Measurements from ENCODE around the gene TRNT1. TPM values are rescaled to one million over a fixed set of nuclear protein-coding genes. Genes with fewer than 3 reads are reported as not detected.

The TRNT1 gene
- total and polyA plus RNA-seq, 2 experiments from 2014 or later: 33.9 to 36.4 TPM

- H3K4me1 ChIP-seq (ENCODE audit: insufficient read depth): no peaks in the 10 kb centered on the region
- peaks cover 42% of the 10 kb centered on the region for H3K36me3 ChIP-seq (ENCODE audit: insufficient read depth)
- no peak overlapping the region for H3K27ac ChIP-seq (ENCODE audit: low read depth)
- no peak overlapping the region for H3K27ac Mint-ChIP-seq
- H3K36me3 Mint-ChIP-seq (ENCODE audit: low read depth): peaks cover 57% of the 10 kb centered on the region
- no peak overlapping the region for H3K4me3 ChIP-seq
- H3K9me3 Mint-ChIP-seq: no peaks in the 10 kb centered on the region
- H4K20me1 ChIP-seq (replicated peaks; ENCODE audit: insufficient read depth): peaks cover 8% of the 10 kb centered on the region
- no peaks in the 10 kb centered on the region for H3K27me3 Mint-ChIP-seq (ENCODE audit: insufficient read depth, low read depth, poor library complexity)
- H3K79me2 ChIP-seq (replicated peaks; ENCODE audit: insufficient read depth): no peaks in the 10 kb centered on the region
- H3K9me2 ChIP-seq (ENCODE audit: insufficient read depth): no peaks in the 10 kb centered on the region
- no peak overlapping the region for H3K4me3 Mint-ChIP-seq
- TF ChIP-seq POLR2AphosphoS5 (IDR thresholded peaks at IDR 0.05; ENCODE audit: low read depth) (no peak), ETS1 (IDR thresholded peaks at IDR 0.05) (no peak), ZNF331 (CRISPR knock-in tag; IDR thresholded peaks at IDR 0.05; ENCODE audit: low read depth) (no peak), ZNF462 (CRISPR knock-in tag; IDR thresholded peaks at IDR 0.05) (no peak), STAT1 (IDR thresholded peaks at IDR 0.05; ENCODE audit: unreplicated experiment) (no peak), REST (IDR thresholded peaks at IDR 0.05; ENCODE audit: unreplicated experiment) (no peak), CREB1 (CRISPR knock-in tag; IDR thresholded peaks at IDR 0.05; ENCODE audit: low read depth) (no peak), ZNF114 (CRISPR knock-in tag; IDR thresholded peaks at IDR 0.05) (no peak), EZH2 (IDR thresholded peaks at IDR 0.05; ENCODE audit: low read depth, unreplicated experiment) (no peak), EZH2phosphoT487 (IDR thresholded peaks at IDR 0.05; ENCODE audit: unreplicated experiment) (no peak), NANOG (IDR thresholded peaks at IDR 0.05; ENCODE audit: borderline replicate concordance) (no peak), JUNB (IDR thresholded peaks at IDR 0.05; ENCODE audit: unreplicated experiment) (no peak), CTCF (conservative IDR thresholded peaks at IDR 0.05; ENCODE audit: low read depth in 2 of 2) (no peak)
- no peaks in the 10 kb centered on the region for H3K4me1 Mint-ChIP-seq
- no peaks in the 10 kb centered on the region for H3F3A ChIP-seq (replicated peaks; ENCODE audit: low read depth)
- no peaks in the 10 kb centered on the region for H3K27me3 ChIP-seq (ENCODE audit: insufficient read depth)
- no peak for DNase-seq (ENCODE audit: low spot score)
- ATAC-seq: no peak
- H3K4me2 ChIP-seq: no peak overlapping the region
- H2AFZ ChIP-seq: no peak overlapping the region
Observed at GRCh38 chr3:3151513-3151912, 24.8 kb downstream of the TRNT1 start.
